AG04450 (cell line): Measurements from ENCODE around the gene CSF3R. TPM values are rescaled to one million over a fixed set of nuclear protein-coding genes. Genes with fewer than 3 reads are reported as not detected.

Experiments
- CTCF ChIA-PET: fragments of 300-600, 350-600 bp; formaldehyde crosslinking; extraction: SDS; loops from one replicate; lab custom pipeline; 2022; ENCODE audit warnings: antibody characterized with exemption, inconsistent platforms; lab: Charles Lee
- POLR2A ChIA-PET: fragments of 350-600 bp; formaldehyde crosslinking; extraction: SDS; loops from one replicate; lab custom pipeline; 2021; ENCODE audit warnings: antibody characterized with exemption, inconsistent platforms; lab: Yijun Ruan, JAX
- DNase-seq: peaks from one replicate; pipeline ENCODE4 v3.0.0-alpha.2; 2011; ENCODE audit warnings: low read depth, low spot score
- H3K27ac ChIP-seq: one replicate; pipeline ENCODE4 v1.5.1; 2012; ENCODE audit warnings: low read depth, low read length, control low read depth
- H3K27me3 ChIP-seq: one replicate; pipeline ENCODE4 v1.6.0; 2012; ENCODE audit warnings: low read length; ENCODE audit not compliant: control insufficient read depth, insufficient read depth
- H3K4me3 ChIP-seq: 2 replicates; pipeline ENCODE4 v1.5.1; 2011; ENCODE audit warnings: mild to moderate bottlenecking, low read depth, low read length, control low read depth
- H3K9me3 ChIP-seq: 2 replicates; pipeline ENCODE4 v1.5.1; 2012; ENCODE audit warnings: low read length; ENCODE audit not compliant: control insufficient read depth, insufficient read depth
- CTCF ChIP-seq: IDR thresholded peaks from 2 replicates; pipeline ENCODE4 v1.5.1; 2011; ENCODE audit warnings: low read depth, low read length, control low read depth, inconsistent platforms
- polyA plus RNA-seq: library from polyadenylated mRNA; depleted of rRNA; stranded (reverse); fragments of >200 nt; gene quantifications from 2 replicates; pipeline ENCODE4 v1.2.3, GENCODE V29; 2011

CSF3R gene
- polyA plus RNA-seq, 1 experiment: not detected

- TF ChIP-seq CTCF: no peak
- ChIA-PET CTCF (no interaction called here), POLR2A (no interaction called here)
- Histone ChIP-seq H3K4me3 (no peak overlapping the region), H3K9me3 (no peaks in the 10 kb centered on the region; the same call in 1 of the 2 replicates), H3K27ac (no peak overlapping the region), H3K27me3 (no peaks in the 10 kb centered on the region)
- no peak for DNase-seq
These were observed 23.8 kb downstream of the CSF3R start for GRCh38 chr1:36458910-36459309.

GRCh38 chr1:36457691-36458090, 25.0 kb downstream of the CSF3R start:
- no peak overlapping the region for H3K4me3 ChIP-seq
- H3K27me3 ChIP-seq: no peaks in the 10 kb centered on the region
- H3K9me3 ChIP-seq: no peaks in the 10 kb centered on the region
- no peak overlapping the region for H3K27ac ChIP-seq
- POLR2A ChIA-PET: no interaction called here
- CTCF ChIA-PET: no interaction called here
- TF ChIP-seq CTCF: no peak
- DNase-seq: no peak

- no peaks in the 10 kb centered on the region for H3K9me3 ChIP-seq
- no peak for DNase-seq
- TF ChIP-seq CTCF: no peak
- H3K27ac ChIP-seq: no peak overlapping the region
- no peaks in the 10 kb centered on the region for H3K27me3 ChIP-seq
- ChIA-PET CTCF (no interaction called here), POLR2A (no interaction called here)
- H3K4me3 ChIP-seq: no peak overlapping the region
These were observed 26.3 kb downstream of the CSF3R start for GRCh38 chr1:36456391-36456928.

- DNase-seq: no peak
These were observed 27.3 kb downstream of the CSF3R start for GRCh38 chr1:36455386-36455785.

More at GRCh38 chr1:36455386-36455785, 27.3 kb downstream of the CSF3R start:
- no peak for TF ChIP-seq CTCF
- Histone ChIP-seq H3K4me3 (no peak overlapping the region), H3K27ac (no peak overlapping the region), H3K9me3 (no peaks in the 10 kb centered on the region), H3K27me3 (no peaks in the 10 kb centered on the region)
- CTCF ChIA-PET: interaction anchor here (0.6 kb wide), 1 partner anchor 292 kb away, joined by 3 read pairs; no protein-coding TSS in a partner anchor
- POLR2A ChIA-PET: interaction anchor here (0.6 kb wide), 1 partner anchor 1061 kb away, joined by 4 read pairs; no protein-coding TSS in a partner anchor
